ENCODE measurements around the gene DEFB125. TPM values are rescaled to one million over a fixed set of nuclear protein-coding genes. Genes with fewer than 3 reads are reported as not detected.

The DEFB125 gene
- total RNA-seq, 4 donors from 2014 or later, result not detected

DNA sequence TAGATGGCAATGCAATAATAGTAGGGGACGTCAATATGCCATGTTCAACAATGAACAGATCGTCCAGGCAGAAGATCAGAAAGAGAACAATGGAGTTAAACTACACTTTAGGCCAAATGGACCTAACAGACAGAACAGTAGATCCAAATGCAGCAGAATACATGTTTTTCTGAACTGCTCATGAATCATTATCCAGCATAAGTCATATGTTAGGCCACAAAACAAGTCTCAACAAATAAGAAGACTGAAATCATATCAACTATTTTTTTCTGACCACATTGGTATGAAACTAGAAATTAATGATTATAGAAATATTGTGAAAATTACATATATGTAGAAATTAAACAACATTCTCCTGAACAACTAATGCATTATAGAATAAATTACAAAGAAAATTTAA is 10.2 kb upstream of the DEFB125 start:
- TF ChIP-seq CTCF (IDR thresholded peaks at IDR 0.05; ENCODE audit: low read depth), result no peak

- TF ChIP-seq CTCF (IDR thresholded peaks at IDR 0.05; ENCODE audit: low read depth), result no peak
These were observed 9.1 kb upstream of the DEFB125 start for GRCh38 chr20:78338-78737.

GRCh38 chr20:79565-79964 is 7.9 kb upstream of the DEFB125 start:
- no peak for TF ChIP-seq CTCF (IDR thresholded peaks at IDR 0.05; ENCODE audit: low read depth)

- no peak for TF ChIP-seq CTCF (IDR thresholded peaks at IDR 0.05; ENCODE audit: low read depth)
These were observed 3.2 kb downstream of the DEFB125 start for GRCh38 chr20:90651-91050.

GRCh38 chr20:93641-94040 is 6.2 kb downstream of the DEFB125 start:
- no peak for TF ChIP-seq CTCF (IDR thresholded peaks at IDR 0.05; ENCODE audit: low read depth)

DNA sequence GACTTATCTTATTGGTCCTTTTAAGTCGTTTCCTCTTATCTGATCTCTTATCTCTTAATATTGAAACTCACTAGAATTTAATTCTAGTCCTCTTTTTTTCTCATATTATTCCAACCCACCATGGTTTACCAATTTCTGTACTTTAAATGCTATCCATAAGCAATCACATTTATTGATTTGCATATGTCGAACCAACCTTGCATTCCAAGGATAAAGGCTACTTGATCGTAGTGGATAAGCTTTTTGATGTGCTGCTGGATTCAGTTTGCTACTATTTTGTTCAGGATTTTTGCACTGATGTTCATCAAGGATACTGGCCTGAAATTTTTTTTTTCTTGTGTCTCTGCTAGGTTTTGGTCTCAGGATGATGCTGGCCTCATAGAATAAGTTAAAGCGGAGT is 7.7 kb downstream of the DEFB125 start:
- TF ChIP-seq CTCF (IDR thresholded peaks at IDR 0.05; ENCODE audit: low read depth), result no peak

DNA sequence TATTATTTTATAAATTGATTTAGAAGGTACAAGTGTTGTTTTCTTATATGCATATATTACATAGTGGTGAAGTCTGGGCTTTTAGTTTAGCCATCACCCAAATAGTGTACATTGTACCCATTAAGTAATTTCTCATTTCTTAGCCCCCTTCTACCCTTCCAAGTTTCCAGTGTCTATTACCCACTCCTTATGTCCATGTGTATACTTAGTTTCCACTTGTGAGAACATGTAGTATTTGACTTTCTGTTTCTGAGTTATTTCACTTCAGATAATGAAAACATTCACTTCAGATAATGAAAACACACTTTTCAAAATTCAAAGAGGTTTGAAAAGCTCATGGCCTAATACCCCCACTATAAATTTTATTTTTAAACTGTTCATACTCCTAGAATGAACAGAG is 14.5 kb downstream of the DEFB125 start:
- TF ChIP-seq CTCF (IDR thresholded peaks at IDR 0.05; ENCODE audit: low read depth), result no peak
